Stimulated activated CD4-positive, alpha-beta T cell treated with anti-CD3 and anti-CD28 coated beads, Interleukin-1b, Interleukin-23, amount 100 ng/mL, for 48 hours (primary cell): ENCODE data around the gene SLC22A31.

Experiments
- DNase-seq: peaks from one replicate; pipeline ENCODE4 v3.0.0-alpha.2; 2020

Gene SLC22A31

GRCh38 chr16:89164847-89165680 is 35.3 kb downstream of the SLC22A31 start:
- no peak for DNase-seq

GRCh38 chr16:89164436-89164835 is 35.9 kb downstream of the SLC22A31 start:
- DNase-seq, result no peak

- DNase-seq, result no peak
These were observed 37.0 kb downstream of the SLC22A31 start for GRCh38 chr16:89163297-89163696.

DNA sequence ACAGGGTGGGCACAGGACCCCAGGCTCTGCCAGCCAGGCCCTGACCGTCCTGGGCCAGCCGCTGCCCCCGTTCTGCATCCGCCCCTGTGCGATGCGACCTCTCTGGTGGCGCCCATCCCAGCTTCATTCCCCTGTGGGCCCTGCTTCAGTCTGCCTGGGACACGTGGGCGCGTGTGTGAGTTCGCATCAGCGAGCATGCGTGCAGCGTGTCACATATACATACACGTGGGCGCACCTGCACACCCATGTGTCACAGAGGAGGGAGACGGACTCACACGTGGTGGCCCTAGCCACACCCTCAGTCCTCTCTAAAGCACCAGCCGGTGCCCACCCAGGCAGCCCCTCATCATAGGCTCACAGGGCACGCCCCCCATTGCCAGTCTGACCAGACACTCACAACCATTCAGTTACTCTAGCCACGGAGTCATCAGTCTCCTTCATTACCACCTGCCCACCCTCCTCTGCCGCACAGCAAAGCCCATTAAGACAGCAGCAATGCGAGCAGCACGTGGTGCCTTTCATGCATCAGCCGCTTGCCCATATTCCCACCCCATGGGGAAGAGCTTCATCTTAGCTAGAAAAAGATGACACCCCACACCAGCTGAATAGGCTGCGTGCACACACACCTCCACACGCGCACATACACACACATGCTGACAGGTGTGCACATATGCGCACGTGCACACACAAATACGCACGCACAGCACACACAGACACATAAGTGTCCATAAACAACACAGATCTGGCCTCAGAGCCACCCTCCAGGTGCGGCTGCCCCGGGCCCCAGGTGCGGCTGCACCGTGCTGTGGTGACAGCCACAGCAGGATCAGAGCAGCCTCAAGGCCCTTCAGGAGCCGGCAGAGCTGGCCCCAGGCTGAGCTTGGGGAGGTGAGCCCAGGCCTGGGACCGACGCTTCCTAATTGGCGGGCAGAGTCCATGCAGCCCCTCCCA is 38.3 kb downstream of the SLC22A31 start:
- no peak for DNase-seq

DNA sequence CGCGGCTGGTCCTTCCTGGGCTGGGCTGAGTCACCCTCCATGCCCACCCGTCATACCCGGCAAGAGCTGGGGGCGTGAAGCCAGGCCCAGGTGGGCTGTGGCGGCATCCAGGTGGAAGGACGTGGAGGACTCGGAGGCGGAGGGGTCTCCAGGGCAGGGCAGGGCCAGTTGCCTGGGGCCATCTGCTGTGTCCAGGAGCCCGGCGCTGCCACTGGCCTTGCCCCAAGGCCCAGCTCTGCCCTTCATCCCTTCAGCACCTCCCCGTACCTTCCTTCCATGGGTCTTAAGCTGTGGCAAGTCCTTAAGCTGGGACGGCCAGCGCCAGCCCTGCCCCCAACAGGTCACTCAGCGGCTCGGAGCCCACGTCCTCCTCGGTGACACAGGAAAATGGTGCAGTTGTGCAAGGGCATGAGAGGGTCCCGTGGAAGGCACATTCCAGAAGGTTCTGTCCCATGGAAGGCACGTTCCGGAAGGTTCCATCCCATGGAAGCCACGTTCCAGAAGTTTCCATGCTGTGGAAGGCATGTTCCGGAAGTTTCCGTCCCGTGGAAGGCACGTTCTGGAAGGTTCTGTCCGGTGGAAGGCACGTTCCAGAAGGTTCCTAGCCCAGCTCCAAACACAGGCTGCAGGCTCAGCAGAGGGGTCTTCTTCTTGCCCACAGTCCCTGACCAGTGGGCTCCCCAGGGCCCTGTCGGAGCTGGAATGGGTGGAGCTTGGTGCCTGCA is 39.2 kb downstream of the SLC22A31 start:
- no peak for DNase-seq

- no peak for DNase-seq
These were observed 40.4 kb downstream of the SLC22A31 start for GRCh38 chr16:89159850-89160354.

- DNase-seq, result no peak
These were observed 41.1 kb downstream of the SLC22A31 start for GRCh38 chr16:89159066-89159849.

DNA sequence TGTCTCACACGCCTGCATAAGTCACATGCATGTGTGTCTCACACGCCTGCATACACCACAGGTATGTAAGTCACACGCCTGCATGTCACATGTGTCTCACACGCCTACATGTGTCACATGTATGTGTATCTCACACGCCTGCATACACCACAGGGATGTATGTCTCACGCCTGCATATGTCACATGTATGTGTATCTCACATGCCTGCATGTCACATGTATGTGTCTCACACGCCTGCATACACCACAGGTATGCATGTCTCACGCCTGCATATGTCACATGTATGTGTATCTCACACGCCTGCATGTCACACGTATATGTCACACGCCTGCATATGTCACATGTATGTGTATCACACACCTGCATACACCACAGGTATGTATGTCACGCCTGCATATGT is 42.6 kb downstream of the SLC22A31 start:
- no peak for DNase-seq

- DNase-seq, result no peak
These were observed 43.3 kb downstream of the SLC22A31 start for GRCh38 chr16:89156740-89157645.

- DNase-seq, result no peak
These were observed 44.2 kb downstream of the SLC22A31 start for GRCh38 chr16:89155851-89156739.

- DNase-seq, result no peak
These were observed 45.1 kb downstream of the SLC22A31 start for GRCh38 chr16:89155184-89155679.

DNA sequence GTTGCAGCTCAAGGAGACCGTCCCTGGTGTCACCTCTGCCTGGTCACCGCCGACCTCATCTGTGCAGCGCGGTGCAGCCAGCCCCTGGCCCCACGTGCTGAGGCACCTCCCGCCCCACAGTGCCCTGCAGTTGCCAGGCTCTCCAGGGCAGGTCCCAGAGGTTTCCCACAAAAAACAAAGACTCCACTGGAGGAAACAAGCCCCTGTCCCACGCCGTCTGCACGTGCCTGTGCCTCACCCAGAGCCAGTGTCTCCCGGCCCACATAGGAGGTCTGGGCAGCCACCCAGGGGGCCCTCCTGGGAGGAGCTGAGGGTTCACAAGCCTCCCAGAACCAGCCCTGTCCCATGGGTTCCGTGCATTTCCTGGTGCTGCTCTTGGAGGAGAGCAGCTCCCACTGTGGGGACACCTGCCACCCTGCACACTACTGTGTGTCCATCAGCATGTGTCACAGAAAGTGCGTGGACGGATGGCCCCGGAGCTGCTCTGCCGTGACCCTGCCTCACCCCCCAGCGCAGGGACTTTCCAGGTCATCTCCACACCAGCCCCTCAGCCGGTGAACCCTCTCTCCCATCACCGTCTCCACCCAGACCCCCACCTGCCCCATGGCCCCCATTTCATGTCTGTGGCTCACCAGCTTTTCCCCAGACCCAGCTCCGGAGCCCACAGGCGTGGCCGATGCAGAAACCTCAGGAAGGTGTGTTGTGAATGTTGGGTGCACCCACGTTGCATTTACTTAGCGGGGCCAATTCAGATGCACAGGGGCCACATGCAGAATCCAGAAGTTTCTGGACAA is 45.8 kb downstream of the SLC22A31 start:
- no peak for DNase-seq

DNA sequence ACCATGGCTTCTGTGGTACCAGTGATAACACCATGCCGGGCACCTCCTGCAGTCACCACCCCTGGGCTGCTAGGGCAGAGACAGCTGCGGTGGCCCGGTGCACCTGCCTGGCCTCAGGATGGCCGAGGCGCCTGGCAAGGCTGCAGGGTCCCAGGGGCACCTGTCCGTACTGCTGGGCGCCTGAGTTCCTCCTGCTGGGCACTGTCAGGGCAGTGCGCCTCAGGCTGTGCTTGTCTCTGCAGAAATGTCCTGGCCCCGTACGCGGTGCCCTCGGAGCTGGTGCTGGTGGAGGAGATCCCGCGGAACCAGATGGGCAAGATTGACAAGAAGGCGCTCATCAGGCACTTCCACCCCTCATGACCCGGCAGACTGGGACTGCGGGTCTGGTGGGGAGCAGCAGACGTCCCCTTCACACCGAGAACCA is 46.5 kb downstream of the SLC22A31 start:
- DNase-seq, result no peak

- no peak for DNase-seq
These were observed 47.3 kb downstream of the SLC22A31 start for GRCh38 chr16:89152831-89153700.

GRCh38 chr16:89150981-89151380 is 49.4 kb downstream of the SLC22A31 start:
- no peak for DNase-seq

DNA sequence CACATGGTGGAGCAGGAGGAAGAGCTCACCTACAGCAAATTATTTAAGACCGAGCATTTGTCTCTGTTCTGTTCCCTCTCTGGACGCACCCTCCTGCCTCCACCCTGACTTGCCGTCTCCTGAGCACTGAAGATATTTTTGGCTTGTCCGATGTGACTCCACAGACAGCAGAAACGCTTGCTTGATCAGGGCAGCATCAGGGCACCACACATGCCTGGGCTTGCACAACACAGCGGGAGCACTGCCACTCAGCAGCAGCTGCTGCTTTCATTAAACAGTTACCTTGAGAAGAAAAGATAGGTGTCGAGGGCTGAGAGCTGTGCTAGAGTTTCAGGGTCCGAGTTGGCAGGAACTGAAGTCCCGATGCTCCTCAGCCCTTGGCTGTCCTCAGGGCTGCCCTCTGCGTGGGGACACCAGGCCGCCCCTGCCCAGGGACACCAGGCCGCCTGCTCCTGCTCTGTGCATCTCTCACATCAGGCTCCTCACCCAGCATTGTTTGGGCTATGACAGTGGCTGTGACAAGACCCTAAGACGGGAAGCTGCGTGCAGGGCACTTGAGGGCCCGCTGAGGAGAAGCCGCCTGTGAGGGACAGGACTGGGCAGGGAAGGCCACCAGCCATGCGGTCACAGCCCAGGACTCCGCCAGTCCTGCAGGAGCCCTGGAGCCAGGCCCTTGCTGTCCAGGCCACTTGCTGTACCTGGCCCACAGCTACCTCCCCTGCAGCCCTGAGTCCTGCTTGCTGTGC is 50.1 kb downstream of the SLC22A31 start:
- DNase-seq, result no peak

DNA sequence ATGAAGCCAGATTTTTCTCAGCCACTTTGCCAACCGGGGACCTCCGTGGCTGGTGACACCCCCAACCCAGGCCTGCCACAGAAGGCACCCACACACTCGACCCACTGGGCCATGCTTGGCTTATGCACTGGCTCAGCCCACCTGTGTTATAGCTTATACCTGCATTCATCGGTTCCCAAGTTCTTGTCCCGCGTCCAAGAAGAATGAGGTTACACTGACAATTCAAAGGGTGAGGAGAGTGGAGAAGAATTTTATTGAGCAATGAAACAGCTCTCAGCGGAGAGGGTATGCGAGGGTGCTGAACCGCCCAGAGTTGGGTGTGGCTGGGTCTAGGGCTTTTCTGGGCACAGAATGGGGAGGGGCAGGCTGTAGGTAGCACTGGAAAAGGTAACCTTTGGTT is 51.0 kb downstream of the SLC22A31 start:
- no peak for DNase-seq
